GM12878 (cell line): ENCODE data around the gene HEG1. TPM values are rescaled to one million over a fixed set of nuclear protein-coding genes. Genes with fewer than 3 reads are reported as not detected.

ENCODE experiments used
- ATAC-seq: fragments of 200-7000 bp; cut with Tn5 transposase; 3 replicates; pipeline ENCODE4 v1.9.1; 2020; ENCODE audit warnings: mild to moderate bottlenecking, moderate library complexity
- BruUV-seq: library from RNA; stranded (reverse); fragments of 400-500 nt; replicated peaks from 2 replicates; lab custom pipeline; 2021; lab: Mats Ljungman, UMichigan
- CTCF ChIA-PET: fragments of 300-600 bp; sonication (Branson Sonifier 250); formaldehyde crosslinking; extraction: SDS; loops from one replicate; lab custom pipeline; 2021; ENCODE audit warnings: inconsistent platforms; lab: Yijun Ruan, JAX
- POLR2A ChIA-PET: fragments of 350-600 bp; formaldehyde crosslinking; extraction: SDS; loops from one replicate; lab custom pipeline; 2021; ENCODE audit warnings: inconsistent platforms; lab: Charles Lee
- RAD21 ChIA-PET: fragments of 300-600 bp; sonication (Branson Sonifier 250); formaldehyde crosslinking; loops from one replicate; lab custom pipeline; 2023; ENCODE audit warnings: antibody characterized with exemption; ENCODE audit not compliant: unreplicated experiment; lab: Charles Lee
- SMC1A ChIA-PET: fragments of 300-600 bp; sonication (Branson Sonifier 250); formaldehyde crosslinking; loops from one replicate; lab custom pipeline; 2023; ENCODE audit not compliant: unreplicated experiment, uncharacterized antibody; lab: Charles Lee
- DNase-seq: peaks from one replicate; pipeline ENCODE4 v3.0.0-alpha.2; 2011; ENCODE audit warnings: low read depth, low spot score
- FAIRE-seq: peaks from 3 replicates; lab custom pipeline; 2011; peaks lifted over from hg19 to GRCh38; lab: Jason Lieb, UNC
- H2AFZ ChIP-seq: 2 replicates; pipeline ENCODE4 v1.6.0; 2011; ENCODE audit warnings: low read depth, low read length, control low read depth; ENCODE audit not compliant: control insufficient read depth
- H3K27ac ChIP-seq: 2 replicates; pipeline ENCODE4 v1.5.1; 2011; ENCODE audit warnings: control low read depth; ENCODE audit not compliant: control insufficient read depth, insufficient read depth
- H3K27me3 ChIP-seq, 2 experiments: replicated peaks in 1 of 2; 2 replicates each; pipeline versions ENCODE4 v1.6.0 to v1.6.1; 2011; ENCODE audit warnings: low read length in 1 of 2; ENCODE audit not compliant: control insufficient read depth in 2 of 2, insufficient read depth in 2 of 2
- H3K36me3 ChIP-seq, 2 experiments: 2 replicates each; pipeline ENCODE4 v1.5.1; 2011; ENCODE audit warnings: low read length in 1 of 2; ENCODE audit not compliant: control insufficient read depth in 2 of 2, insufficient read depth in 2 of 2
- H3K4me1 ChIP-seq: 2 replicates; pipeline ENCODE4 v1.6.1; 2011; ENCODE audit warnings: mild to moderate bottlenecking, low read length, moderate library complexity, mixed read lengths; ENCODE audit not compliant: control insufficient read depth, insufficient read depth
- H3K4me2 ChIP-seq: 2 replicates; pipeline ENCODE4 v1.6.0; 2011; ENCODE audit warnings: control low read depth; ENCODE audit not compliant: control insufficient read depth, insufficient read depth
- H3K4me3 ChIP-seq: fragments of 200-600 bp; sonication (generic); 2 replicates; pipeline ENCODE4 v1.5.1; 2016
- H3K79me2 ChIP-seq: 2 replicates; pipeline ENCODE4 v1.6.0; 2011; ENCODE audit warnings: low read length; ENCODE audit not compliant: control insufficient read depth, insufficient read depth
- H3K9ac ChIP-seq: 2 replicates; pipeline ENCODE4 v1.8.0; 2011; ENCODE audit warnings: low read length, control low read depth, mixed read lengths; ENCODE audit not compliant: control insufficient read depth, insufficient read depth
- H3K9me3 ChIP-seq: replicated peaks from 3 replicates; pipeline ENCODE4 v1.5.1; 2011; ENCODE audit warnings: mild to moderate bottlenecking, low read length; ENCODE audit not compliant: control insufficient read depth, insufficient read depth
- H4K20me1 ChIP-seq: 2 replicates; pipeline ENCODE4 v1.6.0; 2011; ENCODE audit not compliant: control insufficient read depth, insufficient read depth
- ASH2L ChIP-seq: fragments of 300-600, 200-600 bp; sonication (generic); IDR thresholded peaks from 2 replicates; pipeline ENCODE4 v1.6.1; 2017; ENCODE audit warnings: low read depth, mild to moderate bottlenecking, borderline replicate concordance
- CUX1 ChIP-seq: IDR thresholded peaks from 2 replicates; pipeline ENCODE4 v1.6.1; 2012; ENCODE audit warnings: improper control_type of control experiment, low read depth, low read length; ENCODE audit not compliant: insufficient replicate concordance
- FOXM1 ChIP-seq: IDR thresholded peaks from 2 replicates; pipeline ENCODE4 v1.6.1; 2012; ENCODE audit warnings: low read depth, mild to moderate bottlenecking, inconsistent platforms, low read length, moderate library complexity
- IKZF1 ChIP-seq: fragments of 450-650 bp; conservative IDR thresholded peaks from 2 replicates; pipeline ENCODE4 v1.6.1; 2017; ENCODE audit warnings: antibody characterized with exemption, mild to moderate bottlenecking
- STAT3 ChIP-seq: IDR thresholded peaks from 2 replicates; pipeline ENCODE4 v1.6.1; 2011; ENCODE audit warnings: low read depth, low read length, improper control_type of control experiment
- TCF7 ChIP-seq: IDR thresholded peaks from 2 replicates; pipeline ENCODE4 v1.6.1; 2014; ENCODE audit warnings: antibody characterized with exemption, borderline replicate concordance
- WGBS: methylation state at CpG from one replicate; pipeline ENCODE4 v1.1.6; 2016; ENCODE audit warnings: low lambda C conversion rate; ENCODE audit not compliant: insufficient replicate concordance, insufficient coverage; ENCODE audit errors: missing lambda C conversion rate; 5-methylcytosine and 5-hydroxymethylcytosine counted together
- in situ Hi-C: fragments of 300-500 bp; cut with MboI; formaldehyde crosslinking; loops from 9 replicates; pipeline ENCODE4 v1.14.3; 2018; ENCODE audit warnings: mixed read lengths
- intact Hi-C: fragments of 100-400 bp; cut with micrococcal nuclease; formaldehyde crosslinking; loops from one replicate; pipeline ENCODE4 v1.14.2; 2022; ENCODE audit not compliant: unreplicated experiment
- polyA plus RNA-seq, 11 experiments: library from polyadenylated mRNA; depleted of rRNA in 4 of 11; unstranded in 6 of 11; stranded (reverse) in 5 of 11; fragments of >200 nt; fragmentation: Nextera tagmentation in 4 of 11; fragmentation: Illumina TruSeq in 1 of 11; extraction: Ambion mirVana in 4 of 11; extraction: Trizol in 1 of 11; gene quantifications; 1 replicate in 1 of 11; 2 replicates in 10 of 11; pipeline versions ENCODE4 v1.2.1 to v1.2.3, GENCODE V29; 2011 to 2016; ENCODE audit warnings: inconsistent platforms in 2 of 11, missing spikeins in 2 of 11, low read depth in 1 of 11
- total RNA-seq, 4 experiments: library from RNA; depleted of rRNA in 3 of 4; stranded (reverse); fragments of >200 nt in 3 of 4; fragmentation: Illumina TruSeq in 1 of 4; extraction: Trizol in 1 of 4; gene quantifications; 2 replicates each; pipeline versions ENCODE4 v1.2.1 to v1.2.3, GENCODE V29; 2013 to 2021
- TF ChIP-seq, protein P1 (sequence below): fragments of 450-650 bp; IDR thresholded peaks from 2 replicates; pipeline ENCODE4 v1.6.1; 2017; ENCODE audit warnings: mild to moderate bottlenecking, moderate library complexity
- TF ChIP-seq, protein P2 (sequence below), 3 experiments: IDR thresholded peaks in 2 of 3; conservative IDR thresholded peaks in 1 of 3; 2 replicates each; pipeline ENCODE4 v1.5.1; 2011; ENCODE audit warnings: low read depth in 3 of 3, low read length in 3 of 3, mild to moderate bottlenecking in 3 of 3, control low read depth in 2 of 3, moderate library complexity in 2 of 3, inconsistent platforms in 1 of 3, mixed read lengths in 1 of 3; ENCODE audit not compliant: control insufficient read depth in 2 of 3, insufficient read depth in 1 of 3; ENCODE audit errors: extremely low read depth in 1 of 3
- TF ChIP-seq, protein P3 (sequence below): fragments of 450-650 bp; conservative IDR thresholded peaks from 2 replicates; pipeline ENCODE4 v1.6.1; 2017; ENCODE audit warnings: mild to moderate bottlenecking, moderate library complexity

HEG1 gene
- total and polyA plus RNA-seq, 10 of the 15 experiments (the other 5 are each of a cell fraction or from before 2014, with no cell fraction given), result 2.2 to 32.1 (median 7.6) TPM

DNA sequence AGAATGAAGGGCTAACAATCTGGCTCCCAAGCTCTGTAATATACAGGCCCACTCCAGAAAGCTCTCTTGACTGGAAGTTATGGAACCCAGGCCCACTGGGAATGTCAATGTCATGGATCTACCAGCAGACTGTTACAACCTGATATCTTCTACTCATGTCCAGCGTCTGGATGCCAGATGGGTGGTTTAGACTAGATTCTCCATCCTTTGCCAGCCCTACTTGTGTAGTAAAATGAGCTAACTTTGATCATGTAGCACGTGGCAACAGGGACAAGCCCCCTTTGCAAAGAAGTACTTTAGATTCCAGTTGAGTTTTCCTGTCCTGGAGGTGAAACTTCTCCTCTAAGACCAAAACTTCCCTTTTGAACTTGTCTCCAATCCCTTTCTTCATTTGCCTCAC, 55.1 kb downstream of the HEG1 start:
- RAD21 ChIA-PET, result interaction anchor here (0.7 to 1.8 kb wide), 3 partner anchors 52 to 119 kb away, joined by 3 to 5 read pairs (median 4); no protein-coding TSS in a partner anchor
- POLR2A ChIA-PET, result interaction anchor here (0.9 kb wide), 1 partner anchor 434 kb away, joined by 3 read pairs; no protein-coding TSS in a partner anchor
- Histone ChIP-seq H4K20me1 (no peaks in the 10 kb centered on the region), H3K27me3 (no peaks in the 10 kb centered on the region), H3K4me1 (peaks cover 3% of the 10 kb centered on the region), H3K9ac (no peak overlapping the region), H3K4me3 (no peak overlapping the region), H3K79me2 (no peaks in the 10 kb centered on the region), H3K4me2 (no peak overlapping the region), H3K9me3 (no peaks in the 10 kb centered on the region), H3K36me3 (peaks cover 10 to 63% of the 10 kb centered on the region in 2 experiments), H3K27ac (no peak overlapping the region), H2AFZ (no peak overlapping the region)
- SMC1A ChIA-PET, result interaction anchor here (0.7 to 2.0 kb wide), 7 partner anchors 11 to 438 kb away, joined by 3 to 9 read pairs (median 4); no protein-coding TSS in a partner anchor
- DNase-seq, result no peak
- CTCF ChIA-PET, result interaction anchor here (1.1 to 1.7 kb wide), 4 partner anchors 66 to 201 kb away, joined by 4 to 6 read pairs (median 5); partner anchors contain the start of gene MUC13
- FAIRE-seq, result no peak
- BruUV-seq, result no TSS peak
- in situ Hi-C loops, result no loop called here
- WGBS, result 95% methylated on average over 2 of the region's 2 CpGs
- ATAC-seq, result no peak
- intact Hi-C loops, result no loop called here
- TF ChIP-seq STAT3 (no peak), CUX1 (no peak), IKZF1 (no peak), ASH2L (no peak), FOXM1 (no peak), TCF7 (no peak)
- TF ChIP-seq, protein P1, sequence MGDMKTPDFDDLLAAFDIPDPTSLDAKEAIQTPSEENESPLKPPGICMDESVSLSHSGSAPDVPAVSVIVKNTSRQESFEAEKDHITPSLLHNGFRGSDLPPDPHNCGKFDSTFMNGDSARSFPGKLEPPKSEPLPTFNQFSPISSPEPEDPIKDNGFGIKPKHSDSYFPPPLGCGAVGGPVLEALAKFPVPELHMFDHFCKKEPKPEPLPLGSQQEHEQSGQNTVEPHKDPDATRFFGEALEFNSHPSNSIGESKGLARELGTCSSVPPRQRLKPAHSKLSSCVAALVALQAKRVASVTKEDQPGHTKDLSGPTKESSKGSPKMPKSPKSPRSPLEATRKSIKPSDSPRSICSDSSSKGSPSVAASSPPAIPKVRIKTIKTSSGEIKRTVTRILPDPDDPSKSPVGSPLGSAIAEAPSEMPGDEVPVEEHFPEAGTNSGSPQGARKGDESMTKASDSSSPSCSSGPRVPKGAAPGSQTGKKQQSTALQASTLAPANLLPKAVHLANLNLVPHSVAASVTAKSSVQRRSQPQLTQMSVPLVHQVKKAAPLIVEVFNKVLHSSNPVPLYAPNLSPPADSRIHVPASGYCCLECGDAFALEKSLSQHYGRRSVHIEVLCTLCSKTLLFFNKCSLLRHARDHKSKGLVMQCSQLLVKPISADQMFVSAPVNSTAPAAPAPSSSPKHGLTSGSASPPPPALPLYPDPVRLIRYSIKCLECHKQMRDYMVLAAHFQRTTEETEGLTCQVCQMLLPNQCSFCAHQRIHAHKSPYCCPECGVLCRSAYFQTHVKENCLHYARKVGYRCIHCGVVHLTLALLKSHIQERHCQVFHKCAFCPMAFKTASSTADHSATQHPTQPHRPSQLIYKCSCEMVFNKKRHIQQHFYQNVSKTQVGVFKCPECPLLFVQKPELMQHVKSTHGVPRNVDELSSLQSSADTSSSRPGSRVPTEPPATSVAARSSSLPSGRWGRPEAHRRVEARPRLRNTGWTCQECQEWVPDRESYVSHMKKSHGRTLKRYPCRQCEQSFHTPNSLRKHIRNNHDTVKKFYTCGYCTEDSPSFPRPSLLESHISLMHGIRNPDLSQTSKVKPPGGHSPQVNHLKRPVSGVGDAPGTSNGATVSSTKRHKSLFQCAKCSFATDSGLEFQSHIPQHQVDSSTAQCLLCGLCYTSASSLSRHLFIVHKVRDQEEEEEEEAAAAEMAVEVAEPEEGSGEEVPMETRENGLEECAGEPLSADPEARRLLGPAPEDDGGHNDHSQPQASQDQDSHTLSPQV, result no peak
- TF ChIP-seq, protein P2, sequence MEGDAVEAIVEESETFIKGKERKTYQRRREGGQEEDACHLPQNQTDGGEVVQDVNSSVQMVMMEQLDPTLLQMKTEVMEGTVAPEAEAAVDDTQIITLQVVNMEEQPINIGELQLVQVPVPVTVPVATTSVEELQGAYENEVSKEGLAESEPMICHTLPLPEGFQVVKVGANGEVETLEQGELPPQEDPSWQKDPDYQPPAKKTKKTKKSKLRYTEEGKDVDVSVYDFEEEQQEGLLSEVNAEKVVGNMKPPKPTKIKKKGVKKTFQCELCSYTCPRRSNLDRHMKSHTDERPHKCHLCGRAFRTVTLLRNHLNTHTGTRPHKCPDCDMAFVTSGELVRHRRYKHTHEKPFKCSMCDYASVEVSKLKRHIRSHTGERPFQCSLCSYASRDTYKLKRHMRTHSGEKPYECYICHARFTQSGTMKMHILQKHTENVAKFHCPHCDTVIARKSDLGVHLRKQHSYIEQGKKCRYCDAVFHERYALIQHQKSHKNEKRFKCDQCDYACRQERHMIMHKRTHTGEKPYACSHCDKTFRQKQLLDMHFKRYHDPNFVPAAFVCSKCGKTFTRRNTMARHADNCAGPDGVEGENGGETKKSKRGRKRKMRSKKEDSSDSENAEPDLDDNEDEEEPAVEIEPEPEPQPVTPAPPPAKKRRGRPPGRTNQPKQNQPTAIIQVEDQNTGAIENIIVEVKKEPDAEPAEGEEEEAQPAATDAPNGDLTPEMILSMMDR (IDR thresholded peaks at IDR 0.05 in 2 of 3, conservative IDR thresholded peaks at IDR 0.05 in 1 of 3; ENCODE audit: control insufficient read depth in 2 of 3, extremely low read depth in 1 of 3, insufficient read depth in 1 of 3, low read depth in 3 of 3, low read length in 3 of 3), result no peak
- TF ChIP-seq, protein P3, sequence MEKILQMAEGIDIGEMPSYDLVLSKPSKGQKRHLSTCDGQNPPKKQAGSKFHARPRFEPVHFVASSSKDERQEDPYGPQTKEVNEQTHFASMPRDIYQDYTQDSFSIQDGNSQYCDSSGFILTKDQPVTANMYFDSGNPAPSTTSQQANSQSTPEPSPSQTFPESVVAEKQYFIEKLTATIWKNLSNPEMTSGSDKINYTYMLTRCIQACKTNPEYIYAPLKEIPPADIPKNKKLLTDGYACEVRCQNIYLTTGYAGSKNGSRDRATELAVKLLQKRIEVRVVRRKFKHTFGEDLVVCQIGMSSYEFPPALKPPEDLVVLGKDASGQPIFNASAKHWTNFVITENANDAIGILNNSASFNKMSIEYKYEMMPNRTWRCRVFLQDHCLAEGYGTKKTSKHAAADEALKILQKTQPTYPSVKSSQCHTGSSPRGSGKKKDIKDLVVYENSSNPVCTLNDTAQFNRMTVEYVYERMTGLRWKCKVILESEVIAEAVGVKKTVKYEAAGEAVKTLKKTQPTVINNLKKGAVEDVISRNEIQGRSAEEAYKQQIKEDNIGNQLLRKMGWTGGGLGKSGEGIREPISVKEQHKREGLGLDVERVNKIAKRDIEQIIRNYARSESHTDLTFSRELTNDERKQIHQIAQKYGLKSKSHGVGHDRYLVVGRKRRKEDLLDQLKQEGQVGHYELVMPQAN, result no peak
